GM21786 (cell line): ENCODE results near the gene GALNT7.
A peak's percentile ranks its signal among the peaks of the same experiment; 100 is the strongest.

Experiments
- ATAC-seq: cut with Tn5 transposase; IDR thresholded peaks from one replicate; pipeline ENCODE4 v1.9.1; 2021; ENCODE audit not compliant: unreplicated experiment

The GALNT7 gene

DNA sequence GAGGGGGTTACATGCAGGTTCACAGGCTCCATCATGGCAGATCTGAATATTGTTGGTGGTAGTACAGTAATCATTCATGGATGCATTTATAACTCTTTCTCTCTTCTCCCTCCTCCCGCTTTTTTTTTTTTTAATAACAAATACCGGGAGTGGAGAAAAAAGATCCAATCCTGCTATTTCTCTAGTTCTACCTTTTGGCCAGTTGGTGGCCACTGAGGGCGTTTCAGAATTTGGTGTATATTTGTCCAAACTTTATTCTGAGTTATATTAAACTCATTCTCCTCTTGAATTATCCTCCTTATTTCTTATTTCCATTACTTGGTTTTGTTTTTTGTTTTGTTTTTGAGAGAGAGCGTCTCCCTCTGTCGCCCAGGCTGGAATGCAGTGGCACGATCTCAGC is 90.7 kb downstream of the GALNT7 start:
- ATAC-seq = no peak

DNA sequence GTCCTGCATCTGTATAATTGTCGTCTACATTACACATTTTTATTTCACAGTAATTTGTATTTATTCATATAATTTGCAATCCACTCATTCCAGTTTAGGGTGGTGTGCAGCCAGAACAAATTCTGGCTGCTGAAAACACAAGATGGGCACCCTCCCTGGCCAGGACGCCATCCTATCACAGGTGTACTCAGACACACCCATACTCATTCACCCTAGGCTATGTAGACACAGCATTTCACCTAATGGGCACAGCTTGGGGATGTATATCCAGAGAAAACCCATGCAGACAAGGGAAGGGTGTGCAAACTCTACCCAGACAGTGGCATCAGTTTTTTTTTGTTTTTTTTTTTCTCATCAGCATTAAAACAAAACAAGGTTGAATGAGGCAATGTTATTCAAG is 92.4 kb downstream of the GALNT7 start:
- no peak for ATAC-seq

DNA sequence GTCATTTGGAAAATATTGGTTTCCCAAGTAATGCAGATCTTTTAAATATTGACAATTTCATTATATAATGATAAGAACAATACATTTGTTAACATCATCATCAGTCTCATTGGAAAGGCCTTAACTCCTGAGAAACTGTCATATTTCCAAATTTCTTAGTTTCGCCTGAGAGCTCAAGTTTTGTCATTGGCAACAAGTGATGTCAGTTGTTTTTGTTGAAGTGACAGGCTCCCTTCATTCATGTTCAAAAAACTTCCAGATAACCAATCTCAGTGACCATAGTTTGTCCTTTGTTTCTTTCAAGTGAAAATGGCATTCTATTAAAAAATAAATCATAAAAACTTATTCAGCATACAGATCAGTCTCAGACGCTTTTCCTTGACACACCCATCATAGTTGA is 93.8 kb downstream of the GALNT7 start:
- no peak for ATAC-seq

DNA sequence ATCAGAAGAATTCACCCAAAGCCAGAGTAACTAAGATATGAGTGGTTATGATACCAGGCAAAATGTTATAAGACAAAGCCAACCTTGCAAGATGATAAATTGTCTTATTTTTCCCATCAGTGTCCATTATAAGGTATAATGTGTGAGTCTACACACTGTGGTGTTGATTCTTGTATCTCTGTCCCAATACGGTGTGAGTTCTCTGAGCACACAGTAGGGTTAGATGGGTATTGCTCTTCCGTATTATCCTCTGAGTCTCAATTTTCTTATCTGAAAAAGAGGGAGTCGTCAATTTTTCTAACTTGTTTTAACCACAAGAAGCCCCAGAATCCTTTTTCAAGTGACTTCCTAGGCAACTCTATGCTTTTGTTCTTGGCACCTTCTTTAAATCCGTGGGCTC is 95.6 kb downstream of the GALNT7 start:
- peak; percentile 8 for ATAC-seq

DNA sequence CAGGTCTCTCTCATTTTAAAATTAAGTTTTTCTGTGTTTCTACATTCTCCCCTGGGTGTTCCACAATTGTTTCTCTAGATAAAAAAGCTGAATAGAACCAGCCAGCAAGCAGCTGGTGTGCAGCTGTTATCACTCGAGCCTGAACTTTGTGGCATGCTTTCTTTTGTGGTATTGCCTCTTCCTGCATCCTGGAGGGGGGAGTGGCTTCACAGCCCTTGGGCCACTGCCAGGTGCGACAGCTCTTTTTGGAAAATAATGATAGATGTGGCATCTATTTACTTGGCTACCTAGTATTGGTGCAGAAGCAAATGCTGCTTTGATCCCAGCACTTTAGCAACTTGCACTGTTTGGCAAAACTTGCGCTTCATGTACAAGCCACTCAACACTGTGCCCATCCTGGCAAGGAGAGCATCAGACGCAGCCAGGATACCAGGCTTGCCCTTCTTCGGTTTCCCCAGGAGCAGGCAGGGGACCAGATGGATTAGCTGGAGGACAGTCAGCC is 96.1 kb downstream of the GALNT7 start:
- ATAC-seq = peak; percentile 85

DNA sequence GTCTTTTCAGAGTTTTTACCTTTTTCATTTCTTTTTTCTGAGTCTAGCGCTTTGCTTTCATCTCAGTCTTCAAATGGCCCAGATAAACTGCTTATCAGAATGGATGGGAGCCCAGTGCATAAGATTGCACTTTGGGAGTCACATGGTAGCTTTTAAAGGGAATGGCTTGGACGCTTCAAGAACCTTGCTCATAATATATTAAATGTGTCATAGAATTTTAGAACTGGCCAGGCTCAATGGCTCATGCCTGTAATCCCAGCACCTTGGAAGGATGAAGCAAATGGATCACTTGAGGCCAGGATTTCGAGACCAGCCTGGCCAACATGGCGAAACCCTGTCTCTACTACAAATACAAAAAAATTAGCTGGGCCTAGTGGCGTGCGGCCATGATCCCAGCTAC is 97.1 kb downstream of the GALNT7 start:
- no peak for ATAC-seq

DNA sequence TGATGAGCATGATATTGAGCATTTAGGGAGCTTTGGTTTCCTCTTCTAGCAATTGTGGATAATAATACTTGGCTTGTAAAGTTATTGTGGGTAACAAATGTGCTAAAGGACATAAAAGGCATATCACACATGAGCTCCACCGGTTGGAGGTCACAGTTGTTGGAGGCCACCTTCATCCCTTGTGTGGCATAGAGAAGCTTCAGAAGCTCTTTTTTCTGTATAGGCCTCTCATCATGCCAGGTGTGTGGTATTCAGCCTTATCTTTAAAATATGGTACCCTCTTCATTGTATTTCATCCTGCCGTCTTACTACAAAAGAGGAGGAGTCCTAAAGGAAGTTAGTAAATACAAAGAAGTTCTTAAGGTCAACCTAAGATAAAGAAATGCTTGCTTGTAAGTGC is 99.1 kb downstream of the GALNT7 start:
- no peak for ATAC-seq

DNA sequence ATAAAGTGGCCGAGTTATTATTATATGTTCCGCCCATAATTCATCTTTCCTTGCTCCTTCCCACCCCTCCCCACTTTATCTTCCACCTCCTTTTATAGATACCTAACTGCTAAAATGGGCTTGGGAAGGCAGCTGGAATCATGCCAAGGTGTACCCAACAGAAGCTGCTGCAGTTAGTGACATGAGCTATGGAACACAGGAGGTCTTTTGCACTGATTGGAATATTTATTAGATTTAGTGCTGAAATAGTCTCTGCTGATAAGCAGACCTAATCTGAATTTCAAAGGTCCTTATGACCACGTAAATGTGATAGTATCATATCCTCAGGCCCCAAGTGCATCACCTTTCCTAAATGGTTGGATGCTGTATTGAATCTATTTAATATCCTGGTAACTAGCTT is 100.7 kb downstream of the GALNT7 start:
- no peak for ATAC-seq

DNA sequence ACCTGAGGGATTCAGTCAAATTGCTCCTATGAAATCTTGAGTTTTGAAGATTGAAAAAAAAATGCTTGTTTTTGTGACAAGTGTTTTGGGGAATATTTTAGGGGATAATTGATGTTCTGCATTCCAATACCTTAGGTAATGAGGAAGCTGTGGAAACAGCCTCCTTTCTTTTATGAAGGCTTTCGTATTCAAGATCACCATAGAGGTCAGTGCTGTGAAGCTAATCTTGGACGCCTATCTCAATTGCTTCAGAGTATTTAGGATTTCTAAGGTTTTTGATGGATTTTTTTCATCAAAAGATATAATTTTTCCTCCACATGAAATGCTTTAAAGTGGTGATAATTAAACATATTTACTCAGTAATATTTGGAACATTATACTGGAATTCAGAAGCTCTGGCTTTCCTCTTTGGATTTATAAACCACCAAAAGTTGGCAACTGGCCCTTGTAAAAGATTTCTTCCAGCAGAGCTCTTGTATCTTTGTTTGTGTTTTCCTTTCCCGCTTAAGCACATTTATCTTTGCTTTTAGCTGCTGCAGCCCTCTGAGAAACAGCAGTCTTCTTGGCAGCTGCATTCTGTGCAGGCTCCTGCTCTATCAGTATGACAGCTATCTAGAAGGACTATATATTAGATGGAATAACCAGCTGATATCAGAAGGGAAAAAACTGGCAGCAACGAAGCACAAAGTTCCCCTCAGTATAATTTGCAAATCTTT is 101.9 kb downstream of the GALNT7 start:
- ATAC-seq = no peak

DNA sequence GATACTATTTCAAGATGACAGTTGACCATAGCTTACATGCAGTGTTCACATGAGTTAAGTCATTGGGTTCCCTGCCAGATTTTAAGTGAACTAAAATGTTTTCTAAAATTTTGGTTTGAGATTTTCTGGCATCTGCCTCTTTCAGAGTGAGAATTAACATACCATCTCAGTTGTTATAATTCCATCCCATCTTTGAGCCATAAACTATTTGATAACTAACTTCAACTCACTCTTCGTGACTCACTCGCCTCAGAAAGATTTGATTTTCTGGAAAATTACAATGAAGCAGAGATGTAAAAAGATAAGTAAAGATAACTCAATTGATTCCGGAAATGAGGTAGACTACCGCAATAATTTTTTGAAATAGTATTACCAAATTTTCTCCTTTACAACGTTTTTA is 103.7 kb downstream of the GALNT7 start:
- ATAC-seq = no peak

DNA sequence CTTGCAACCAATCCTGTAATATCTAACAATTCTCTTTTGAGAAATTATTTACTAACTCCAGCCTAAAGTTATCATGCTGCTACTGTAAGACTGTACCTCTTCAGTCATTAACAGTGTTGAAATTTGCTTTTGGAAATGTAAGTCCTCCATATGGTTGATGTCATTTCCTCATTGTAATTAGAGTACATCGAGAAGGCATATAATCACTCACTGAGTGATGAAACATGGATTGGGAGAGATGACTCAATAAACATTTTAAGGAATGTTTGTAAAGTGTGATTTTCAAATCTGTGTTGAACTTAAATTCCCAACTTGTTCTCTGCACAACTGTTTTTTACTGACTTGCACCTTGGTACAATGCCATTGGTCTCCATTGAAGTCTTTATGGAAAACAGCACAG is 104.4 kb downstream of the GALNT7 start:
- no peak for ATAC-seq

DNA sequence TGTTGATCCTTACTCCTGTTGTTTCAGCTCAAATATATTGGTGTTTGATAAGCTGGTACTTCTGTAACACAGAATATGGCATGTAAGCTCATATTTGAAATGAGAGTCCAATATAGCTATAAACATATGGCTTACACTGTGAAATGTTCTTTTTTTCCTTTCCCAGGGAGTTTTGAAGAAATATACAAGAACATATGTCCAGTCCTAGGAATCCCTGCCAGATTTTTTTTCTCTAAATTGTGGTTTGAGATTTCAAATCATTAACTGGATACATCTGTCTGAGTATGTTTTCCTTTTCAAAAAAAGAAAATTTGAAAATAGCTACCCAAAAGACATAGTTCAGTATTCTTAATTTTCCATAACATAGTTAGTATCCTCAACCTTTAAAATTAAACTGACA is 105.3 kb downstream of the GALNT7 start:
- no peak for ATAC-seq

DNA sequence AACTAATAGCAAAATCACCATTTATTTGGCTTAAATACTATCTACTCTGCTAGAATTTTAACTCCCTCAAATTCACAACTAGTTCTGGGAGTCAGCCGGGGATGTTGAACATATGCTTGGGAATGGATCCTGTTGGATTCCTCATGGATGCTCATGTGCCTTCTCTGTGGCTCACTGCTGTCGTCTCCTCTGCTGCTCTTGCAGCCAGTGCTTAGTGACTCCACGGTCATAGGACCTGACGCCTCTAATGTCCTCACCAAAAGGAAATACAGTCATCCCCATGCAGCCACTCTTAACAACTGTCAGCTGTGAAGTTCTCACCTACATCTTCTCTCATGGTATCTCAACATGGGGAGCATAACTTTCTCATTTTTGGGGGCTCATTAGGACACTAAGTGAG is 106.1 kb downstream of the GALNT7 start:
- no peak for ATAC-seq

DNA sequence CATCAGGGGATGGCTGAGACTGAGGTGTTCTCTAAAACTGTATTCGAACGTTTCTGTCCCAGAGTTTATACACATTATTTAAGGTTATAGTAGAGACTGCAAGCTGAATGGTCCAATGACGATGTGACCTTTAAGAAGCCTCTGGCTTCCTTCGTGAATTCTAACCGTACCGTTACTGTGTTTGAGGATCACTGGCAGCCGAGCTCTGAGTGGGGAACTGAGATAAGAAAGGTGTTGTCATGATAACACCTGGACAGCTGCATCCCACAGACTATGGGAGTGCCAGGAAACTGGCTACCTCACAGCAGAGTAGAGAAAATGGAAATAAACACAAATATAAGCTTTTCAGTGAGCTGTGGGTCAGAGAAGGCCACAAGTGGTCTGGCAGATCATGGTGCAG is 106.5 kb downstream of the GALNT7 start:
- ATAC-seq = no peak

DNA sequence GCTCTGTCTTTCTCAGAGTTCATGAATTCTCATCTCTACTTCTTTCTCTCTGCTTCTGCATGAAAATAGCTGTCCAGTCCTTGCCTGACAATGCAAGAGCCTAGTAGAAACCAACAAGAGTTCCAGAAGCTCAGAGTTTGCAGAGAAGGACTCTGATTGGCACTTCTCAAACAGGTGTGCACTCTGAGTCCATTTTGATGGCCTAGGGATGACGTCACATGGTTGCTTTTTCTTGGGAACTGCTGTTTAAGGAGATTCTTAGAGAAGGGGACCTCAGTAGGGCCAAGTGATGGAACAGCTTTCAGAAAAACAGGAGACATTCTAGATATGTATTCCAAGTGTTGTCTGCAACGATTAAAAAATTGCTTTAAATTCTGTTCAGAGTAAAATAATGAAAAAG is 108.7 kb downstream of the GALNT7 start:
- ATAC-seq = no peak

DNA sequence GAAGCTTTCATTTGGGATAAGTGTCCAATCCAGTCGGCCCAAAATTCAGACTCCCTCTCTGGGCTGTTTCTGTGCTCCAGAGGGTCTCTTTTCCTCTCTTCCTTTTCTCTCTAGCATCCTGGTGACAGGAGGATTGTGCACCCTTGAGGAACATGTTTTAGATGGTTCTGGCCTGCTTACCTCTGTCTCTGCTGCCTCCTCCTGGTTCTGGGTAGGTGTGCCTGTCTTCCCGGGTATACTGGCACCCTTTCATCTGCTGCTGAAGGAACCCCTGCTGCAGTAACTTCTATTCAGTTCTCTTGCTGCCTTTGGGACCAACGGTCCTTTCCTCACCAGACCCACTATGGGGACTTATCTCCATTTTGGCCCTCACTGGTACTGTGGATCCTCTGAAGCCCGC is 112.4 kb downstream of the GALNT7 start:
- ATAC-seq = no peak

DNA sequence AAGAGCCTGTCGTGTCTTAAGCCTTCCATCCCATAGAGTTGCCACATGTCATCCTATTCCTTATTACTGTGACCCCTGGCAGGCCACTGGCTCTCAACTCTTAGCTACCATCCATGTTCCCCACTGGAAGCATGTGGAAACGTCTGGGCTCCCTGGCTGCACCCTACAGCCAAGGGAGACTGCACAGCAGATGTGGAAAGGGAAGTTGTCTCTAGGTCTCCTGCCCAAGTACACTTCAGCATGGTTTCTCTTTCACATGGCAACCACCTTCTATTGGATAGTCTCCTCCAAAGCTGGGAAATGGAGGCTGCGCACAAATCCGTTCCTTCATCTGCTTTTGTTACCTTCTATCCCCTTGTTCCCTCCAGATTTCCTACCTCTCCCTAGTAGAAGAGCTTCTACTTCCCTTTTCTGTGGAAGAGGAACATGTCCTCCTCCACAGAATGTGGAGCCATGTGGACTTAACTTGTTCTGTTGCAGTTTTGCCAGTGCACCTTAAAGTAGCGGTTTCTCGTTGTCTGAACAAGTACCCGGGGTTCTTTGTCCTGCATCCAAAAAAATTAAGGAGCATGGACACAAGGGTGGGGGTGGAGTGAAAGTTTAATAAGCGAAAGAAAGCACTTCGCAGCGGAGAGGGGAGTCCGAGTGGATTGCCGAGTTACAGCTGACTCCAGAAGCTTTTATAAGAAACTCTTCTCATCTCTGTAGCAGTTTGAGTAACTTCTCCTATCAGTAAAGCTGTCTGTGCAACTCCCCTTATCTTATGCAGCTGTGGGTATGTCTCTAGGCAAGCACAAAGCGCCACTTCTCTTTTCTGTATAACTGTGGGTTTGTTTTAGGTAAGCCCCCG is 113.0 kb downstream of the GALNT7 start:
- ATAC-seq = no peak

DNA sequence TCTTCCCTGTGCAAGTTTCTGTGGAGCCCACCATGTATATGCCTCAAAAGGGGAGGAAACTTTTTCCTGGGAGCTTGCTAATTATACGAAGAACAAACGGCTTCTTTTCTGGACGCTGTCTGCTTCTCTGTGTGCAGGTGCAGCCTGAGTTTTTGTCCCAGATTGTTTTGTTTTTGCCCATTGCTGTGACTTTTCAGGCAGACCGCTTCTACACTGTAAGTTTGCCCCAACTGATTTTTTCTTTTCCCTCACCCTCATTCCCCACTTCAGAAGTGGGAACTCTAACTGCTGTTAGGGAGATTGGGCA is 113.6 kb downstream of the GALNT7 start:
- ATAC-seq = no peak

DNA sequence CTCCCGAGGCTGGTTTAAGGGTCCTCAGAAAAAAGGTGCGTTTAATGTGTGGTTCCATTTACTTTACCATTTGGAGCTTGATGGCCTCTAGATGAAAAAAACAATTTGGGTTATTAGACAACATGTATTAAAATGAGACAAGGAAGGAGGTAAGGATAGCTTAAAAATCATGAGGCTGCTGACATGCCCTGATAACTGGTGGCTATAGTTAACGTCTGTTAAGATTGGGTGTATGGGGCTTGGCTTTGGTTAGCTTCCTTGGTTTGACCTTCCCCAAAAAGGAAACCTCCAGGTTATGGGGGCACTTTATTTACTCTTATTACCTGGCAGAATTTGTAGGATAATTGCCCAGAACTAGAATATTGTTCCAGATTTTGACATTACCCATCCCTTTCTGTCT is 114.0 kb downstream of the GALNT7 start:
- ATAC-seq = no peak

DNA sequence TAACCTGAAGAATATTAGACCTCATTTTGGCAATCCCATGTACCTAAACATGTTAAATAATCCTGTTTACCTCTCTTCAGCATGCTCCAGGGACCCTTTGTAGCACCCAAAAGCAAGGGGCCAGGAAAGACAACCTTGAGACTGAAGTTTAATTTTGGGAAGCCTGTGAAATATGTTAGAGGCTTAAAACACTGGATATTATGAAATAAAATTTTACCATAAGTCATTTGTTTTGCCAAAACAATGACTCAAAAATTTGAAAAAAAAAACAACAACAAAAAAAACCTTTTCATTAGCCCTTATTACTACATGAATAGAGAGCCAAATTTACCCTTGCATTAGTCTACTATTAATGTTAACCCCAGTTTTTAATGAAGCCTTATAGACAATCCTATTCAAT is 115.9 kb downstream of the GALNT7 start:
- no peak for ATAC-seq

DNA sequence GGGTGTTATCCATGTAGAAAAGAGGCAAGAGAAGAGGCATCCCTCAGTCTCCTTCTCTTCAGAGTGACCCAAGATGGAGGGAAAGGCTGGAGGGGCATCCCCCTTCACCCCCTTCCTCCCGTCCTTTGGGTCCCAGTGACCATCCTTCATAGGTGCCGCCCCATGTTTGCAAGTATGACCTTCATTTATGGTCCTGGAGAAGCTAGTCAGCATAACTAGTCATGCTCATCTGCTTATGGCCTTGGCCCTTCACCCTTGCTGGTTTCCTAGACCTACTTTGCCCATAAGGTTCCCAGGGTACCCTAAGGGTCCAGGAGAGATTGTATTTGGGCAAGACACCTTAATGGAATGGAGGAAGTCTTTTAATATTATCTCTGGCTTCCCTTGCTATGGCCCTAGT is 118.9 kb downstream of the GALNT7 start:
- ATAC-seq = no peak

DNA sequence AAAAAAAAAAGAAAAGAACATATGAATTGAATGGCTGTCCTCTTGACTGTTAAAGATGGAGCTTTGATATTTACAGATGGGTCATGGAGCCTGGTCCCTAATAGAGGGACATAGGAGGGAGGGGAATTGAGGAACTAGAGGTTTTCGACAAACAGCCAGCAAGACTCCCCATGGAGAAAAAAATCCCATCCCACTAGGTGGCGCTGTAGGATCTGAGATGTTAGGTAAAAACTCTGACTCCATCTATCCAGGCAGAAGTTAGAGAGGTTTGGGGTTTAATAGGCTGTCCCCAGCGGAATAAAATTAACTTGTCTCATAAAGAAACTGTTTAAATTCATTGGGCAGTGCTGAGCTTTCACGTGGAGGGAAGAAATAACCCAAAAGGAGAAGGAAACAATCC is 119.7 kb downstream of the GALNT7 start:
- no peak for ATAC-seq
